T-helper 2 cell treated with Interferon-gamma antibody and Interleukin-4, amounts not matched to agents 5 μg/mL and 100 μg/mL, for 36 hours (primary cell): ENCODE data around the gene MANF.
"Not testable (repeated sequence)": the region's sequence is repeated elsewhere in the genome, so short reads cannot be mapped to it uniquely, and the experiment has no call there.

ENCODE experiments used
- DNase-seq: peaks from one replicate; pipeline ENCODE4 v3.0.0; 2021; ENCODE audit warnings: low spot score
- H3K27ac Mint-ChIP-seq: one replicate; pipeline ENCODE4 v1.8.0; 2021; ENCODE audit warnings: mild to moderate bottlenecking, mixed read lengths
- H3K27me3 Mint-ChIP-seq: one replicate; pipeline ENCODE4 v1.8.0; 2021; ENCODE audit warnings: low read depth, mixed read lengths
- H3K36me3 Mint-ChIP-seq: one replicate; pipeline ENCODE4 v1.8.0; 2021; ENCODE audit warnings: low read depth, mixed read lengths
- H3K4me1 Mint-ChIP-seq: one replicate; pipeline ENCODE4 v1.8.0; 2021; ENCODE audit warnings: low read depth, mixed read lengths
- H3K4me3 Mint-ChIP-seq: one replicate; pipeline ENCODE4 v1.8.0; 2022; ENCODE audit warnings: mild to moderate bottlenecking, moderate library complexity, mixed read lengths
- H3K9me3 Mint-ChIP-seq: one replicate; pipeline ENCODE4 v1.8.0; 2021; ENCODE audit warnings: mixed read lengths

MANF gene

DNA sequence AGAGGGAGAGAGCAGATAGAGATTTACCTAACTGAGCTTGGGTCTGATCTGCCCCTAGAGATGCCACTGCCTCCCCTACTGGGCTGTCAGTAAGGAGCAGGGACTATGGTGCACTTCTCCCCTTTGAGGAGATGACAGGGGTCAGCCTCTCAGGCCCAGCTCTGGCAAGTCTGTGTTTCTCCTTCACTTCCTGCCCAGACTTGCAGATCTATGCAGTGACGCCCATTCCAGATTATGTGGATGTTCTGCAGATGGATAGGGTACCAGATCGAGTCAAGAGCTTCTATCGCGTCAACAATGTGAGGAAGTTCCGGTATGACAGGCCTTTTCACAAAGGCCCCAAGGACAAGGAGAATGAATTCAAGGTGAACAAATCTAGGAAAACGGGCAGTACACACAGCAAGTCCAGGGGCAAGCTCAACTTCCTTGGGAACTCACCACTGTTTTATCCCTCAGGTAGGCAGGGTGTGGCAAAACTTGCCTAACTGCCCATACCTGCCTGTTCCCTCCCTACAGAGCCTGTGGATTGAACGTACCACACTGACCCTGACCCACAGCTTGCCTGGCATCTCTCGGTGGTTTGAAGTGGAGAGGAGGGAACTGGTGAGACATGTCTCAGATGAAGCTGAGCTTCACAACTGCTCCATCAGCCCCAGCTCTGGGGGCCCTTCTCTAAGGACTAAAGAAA, 29.1 kb upstream of the MANF start:
- no peak for DNase-seq
- Mint-ChIP-seq H3K27ac (no peak overlapping the region), H3K4me1 (no peaks in the 10 kb centered on the region), H3K27me3 (no peaks in the 10 kb centered on the region), H3K9me3 (no peaks in the 10 kb centered on the region), H3K4me3 (no peak overlapping the region), H3K36me3 (no peaks in the 10 kb centered on the region)

DNA sequence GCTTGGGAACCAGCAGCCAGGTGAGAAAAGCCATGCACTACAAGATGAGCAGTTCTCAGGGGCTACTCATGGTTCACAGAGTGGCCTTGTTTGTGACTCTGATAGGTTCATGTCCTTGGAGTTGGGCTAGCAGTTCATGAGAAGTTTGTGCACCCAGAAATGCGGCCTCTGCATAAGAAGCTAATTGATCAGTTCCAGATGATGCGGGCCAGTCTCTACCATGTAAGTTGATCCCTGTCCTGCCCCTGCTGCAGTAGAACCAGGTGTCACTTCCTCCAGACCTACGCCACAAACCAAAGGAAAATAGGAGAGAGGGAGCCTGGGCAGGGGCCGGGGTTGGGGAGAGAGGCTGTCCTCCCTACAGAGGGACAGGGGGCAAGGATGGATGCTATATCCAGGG, 27.2 kb upstream of the MANF start:
- Mint-ChIP-seq H3K4me1 (no peaks in the 10 kb centered on the region), H3K27ac (no peak overlapping the region), H3K9me3 (no peaks in the 10 kb centered on the region), H3K36me3 (no peaks in the 10 kb centered on the region), H3K27me3 (no peaks in the 10 kb centered on the region), H3K4me3 (no peak overlapping the region)
- no peak for DNase-seq

DNA sequence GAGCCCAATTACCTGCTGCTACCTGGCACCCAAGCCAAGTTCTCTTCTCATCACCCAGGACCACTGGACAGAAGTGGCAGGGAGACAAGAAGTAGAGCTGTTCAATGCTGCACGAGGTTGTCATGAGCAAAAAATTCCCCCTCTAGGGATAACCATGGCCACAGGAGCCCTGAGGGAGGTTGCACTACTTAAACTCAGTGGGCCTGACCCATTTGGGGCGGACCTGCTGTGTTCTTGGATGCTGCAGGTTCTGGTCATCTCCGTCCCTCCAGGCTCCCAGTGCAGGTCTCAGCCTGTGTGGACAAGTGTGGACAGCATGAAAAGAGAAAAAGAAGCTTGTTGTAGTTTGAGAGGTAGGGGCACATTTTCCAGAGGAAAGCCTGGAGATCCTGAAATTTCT, 26.1 kb upstream of the MANF start:
- Mint-ChIP-seq H3K9me3 (no peaks in the 10 kb centered on the region), H3K27ac (no peak overlapping the region), H3K4me3 (no peak overlapping the region), H3K27me3 (no peaks in the 10 kb centered on the region), H3K4me1 (no peaks in the 10 kb centered on the region), H3K36me3 (no peaks in the 10 kb centered on the region)
- DNase-seq = no peak

DNA sequence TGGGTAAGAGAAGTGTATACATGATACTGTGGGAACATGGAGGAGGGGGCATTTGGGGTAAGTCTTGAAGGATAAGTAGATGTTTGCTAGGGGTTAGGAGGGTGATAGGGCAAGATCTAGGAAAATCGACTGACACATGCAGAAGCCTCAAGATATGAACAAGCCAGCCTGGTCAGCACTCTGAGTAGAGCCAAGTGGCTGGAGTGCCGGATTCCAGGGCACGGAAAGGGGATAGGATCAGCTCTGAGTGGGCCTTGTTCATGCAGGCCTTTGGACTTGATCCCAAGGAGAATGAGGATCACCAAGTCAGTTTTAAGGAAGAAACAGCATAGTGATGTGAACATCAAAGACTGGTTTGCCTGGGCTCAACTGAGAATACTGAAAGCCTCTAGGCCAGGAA, 24.3 kb upstream of the MANF start:
- Mint-ChIP-seq H3K4me3 (no peak overlapping the region), H3K27ac (no peak overlapping the region), H3K4me1 (no peaks in the 10 kb centered on the region), H3K9me3 (no peaks in the 10 kb centered on the region), H3K36me3 (no peaks in the 10 kb centered on the region), H3K27me3 (peaks cover 2% of the 10 kb centered on the region)
- DNase-seq = no peak

DNA sequence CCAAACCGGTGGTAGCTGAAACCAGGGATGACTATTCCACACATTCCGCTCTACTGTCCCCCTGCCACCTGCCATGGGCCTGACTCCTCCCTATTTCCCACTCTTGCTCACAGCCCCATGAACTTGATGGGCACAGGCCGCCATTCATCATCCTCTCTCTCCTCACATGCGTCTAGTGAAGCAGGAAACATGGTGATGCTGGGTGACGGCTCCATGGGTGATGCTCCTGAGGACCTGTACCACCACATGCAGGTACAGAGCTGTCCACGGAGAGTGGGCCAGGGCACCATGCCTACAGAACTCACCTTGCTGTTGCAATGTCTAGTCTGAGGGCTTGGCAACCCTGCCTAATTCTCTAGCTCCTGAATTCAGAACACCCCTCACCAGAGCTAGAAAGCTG, 23.3 kb upstream of the MANF start:
- no peaks in the 10 kb centered on the region for H3K36me3 Mint-ChIP-seq
- no peaks in the 10 kb centered on the region for H3K4me1 Mint-ChIP-seq
- DNase-seq = no peak
- H3K27me3 Mint-ChIP-seq = peaks cover 4% of the 10 kb centered on the region
- no peaks in the 10 kb centered on the region for H3K9me3 Mint-ChIP-seq
- no peak overlapping the region for H3K27ac Mint-ChIP-seq
- no peak overlapping the region for H3K4me3 Mint-ChIP-seq

DNA sequence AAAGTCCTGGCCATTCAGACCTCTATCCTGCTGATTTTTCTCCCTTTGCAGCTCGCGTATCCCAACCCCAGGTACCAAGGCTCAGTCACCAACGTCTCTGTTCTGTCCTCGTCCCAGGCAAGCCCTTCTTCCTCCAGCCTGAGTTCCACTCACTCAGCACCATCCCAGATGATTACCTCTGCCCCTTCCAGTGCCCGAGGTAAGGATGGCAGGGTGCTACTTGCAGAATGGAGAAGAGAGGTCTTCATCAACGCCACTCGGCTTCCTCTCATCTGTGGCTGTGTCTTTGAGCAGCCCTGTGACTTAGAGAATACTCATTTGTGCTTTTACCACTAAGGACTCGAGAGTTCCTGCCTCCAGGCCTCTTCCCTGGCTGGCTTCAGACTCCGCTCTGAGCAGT, 22.6 kb upstream of the MANF start:
- Mint-ChIP-seq H3K36me3 (no peaks in the 10 kb centered on the region), H3K4me1 (no peaks in the 10 kb centered on the region), H3K27ac (no peak overlapping the region), H3K4me3 (no peak overlapping the region), H3K27me3 (peaks cover 7% of the 10 kb centered on the region), H3K9me3 (no peaks in the 10 kb centered on the region)
- no peak for DNase-seq

DNA sequence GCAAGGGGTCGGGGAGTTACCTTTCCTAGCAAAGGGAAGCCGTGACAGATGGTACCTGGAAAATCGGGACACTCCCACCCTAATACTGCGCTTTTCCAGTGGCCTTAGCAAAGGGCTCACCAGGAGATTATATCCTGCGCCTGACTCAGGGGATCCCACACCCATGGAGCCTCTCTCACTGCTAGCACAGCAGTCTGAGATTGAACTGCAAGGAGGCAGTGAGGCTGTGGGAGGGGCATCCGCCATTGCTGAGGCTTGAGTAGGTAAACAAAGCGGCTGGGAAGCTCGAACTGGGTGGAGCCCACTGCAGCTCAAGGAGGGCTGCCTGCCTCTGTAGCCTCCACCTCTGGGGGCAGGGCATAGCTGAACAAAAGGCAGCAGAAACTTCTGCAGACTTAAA, 16.8 kb upstream of the MANF start:
- not testable (repeated sequence) for H3K4me3 Mint-ChIP-seq, H3K27me3 Mint-ChIP-seq, H3K27ac Mint-ChIP-seq, H3K36me3 Mint-ChIP-seq, DNase-seq, H3K4me1 Mint-ChIP-seq, H3K9me3 Mint-ChIP-seq

DNA sequence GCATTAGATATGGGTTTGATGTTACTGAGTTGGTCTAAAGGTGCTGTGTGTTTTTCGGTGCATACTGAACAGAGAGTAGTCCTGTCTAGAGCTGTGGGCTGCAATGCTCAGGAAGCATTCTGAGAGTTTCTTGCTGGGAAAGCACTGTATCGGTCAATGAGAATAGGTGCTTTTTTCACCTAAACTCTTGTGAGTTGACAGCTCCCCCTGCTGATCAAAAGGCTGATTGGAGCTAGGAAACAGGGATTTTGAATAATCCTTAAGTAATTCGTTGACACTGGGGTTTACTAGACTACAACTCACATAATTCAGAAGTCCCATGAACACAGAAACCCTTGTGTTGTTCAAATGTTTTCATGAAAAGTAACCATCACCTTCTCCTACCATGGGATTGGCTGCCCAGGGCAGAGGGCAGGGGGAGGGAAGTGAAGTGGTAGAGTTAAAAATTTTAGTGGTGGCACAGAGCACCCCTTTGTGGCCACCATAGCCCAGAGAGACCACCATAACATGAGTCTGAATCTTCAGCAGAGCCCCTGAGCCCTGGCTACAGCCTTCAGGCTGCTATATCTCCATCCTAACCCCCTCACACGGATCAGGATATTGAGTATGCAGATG, 13.0 kb upstream of the MANF start:
- no peak overlapping the region for H3K4me3 Mint-ChIP-seq
- no peaks in the 10 kb centered on the region for H3K36me3 Mint-ChIP-seq
- H3K27ac Mint-ChIP-seq = no peak overlapping the region
- H3K27me3 Mint-ChIP-seq = no peaks in the 10 kb centered on the region
- no peak for DNase-seq
- H3K4me1 Mint-ChIP-seq = no peaks in the 10 kb centered on the region
- H3K9me3 Mint-ChIP-seq = no peaks in the 10 kb centered on the region

DNA sequence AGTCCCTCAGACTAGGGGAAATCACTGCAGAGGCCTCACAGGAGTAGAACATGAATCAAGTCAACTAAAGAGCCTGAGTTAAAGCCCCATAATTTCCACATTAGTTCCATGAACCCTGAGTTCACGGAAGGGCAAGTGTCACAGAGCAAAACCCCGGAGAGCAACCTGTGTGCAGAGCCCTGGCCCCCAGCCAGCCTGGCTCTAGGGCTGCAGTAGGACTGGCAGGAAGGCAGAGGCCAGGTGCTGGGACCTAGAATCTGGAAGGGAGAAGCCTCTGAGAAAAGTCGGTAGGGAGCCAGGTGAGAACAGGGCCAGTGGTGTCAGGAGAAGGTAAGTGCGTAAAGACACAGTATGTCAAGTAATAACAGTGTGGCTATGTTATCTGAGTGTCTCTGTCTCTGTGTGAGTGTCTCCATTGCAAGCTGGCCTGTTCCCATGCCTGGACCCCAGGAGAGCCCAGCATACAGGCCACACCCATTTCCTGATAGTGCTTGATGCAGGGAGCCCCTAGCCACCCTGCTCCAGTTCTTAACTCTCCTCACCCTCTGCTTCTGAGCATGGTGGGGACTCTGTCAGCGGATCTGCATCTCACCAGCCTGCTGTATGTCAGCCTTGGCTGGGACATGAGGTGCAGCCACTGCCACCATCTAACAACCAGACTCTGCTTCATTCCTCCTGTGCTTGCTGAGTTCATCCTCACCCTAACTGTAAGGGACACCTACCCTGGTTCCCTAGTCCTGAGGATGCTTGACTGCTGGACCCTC, 11.3 kb upstream of the MANF start:
- no peak overlapping the region for H3K4me3 Mint-ChIP-seq
- H3K4me1 Mint-ChIP-seq = no peaks in the 10 kb centered on the region
- H3K9me3 Mint-ChIP-seq = no peaks in the 10 kb centered on the region
- no peaks in the 10 kb centered on the region for H3K27me3 Mint-ChIP-seq
- H3K27ac Mint-ChIP-seq = no peak overlapping the region
- no peak for DNase-seq
- no peaks in the 10 kb centered on the region for H3K36me3 Mint-ChIP-seq

DNA sequence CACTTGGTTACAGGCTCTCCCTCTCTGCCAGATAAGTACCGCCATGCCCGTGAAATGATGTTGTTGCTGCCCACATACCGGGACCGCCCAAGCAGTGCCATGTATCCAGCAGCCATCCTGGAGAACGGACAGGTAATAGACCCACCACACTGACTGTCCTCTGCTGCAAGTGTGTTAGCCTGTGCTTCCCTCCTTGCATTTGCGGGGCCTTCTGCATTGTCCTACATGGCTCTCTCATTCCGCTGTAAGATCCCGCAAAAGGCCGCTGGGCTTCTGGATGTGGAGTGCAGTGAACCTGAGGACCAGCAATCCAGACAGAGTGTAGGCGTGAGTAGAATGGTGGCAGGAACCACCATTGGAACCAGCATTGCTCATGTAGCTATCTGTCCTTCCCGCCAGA, 10.6 kb upstream of the MANF start:
- Mint-ChIP-seq H3K9me3 (no peaks in the 10 kb centered on the region), H3K4me3 (no peak overlapping the region), H3K4me1 (peaks cover 5% of the 10 kb centered on the region), H3K36me3 (no peaks in the 10 kb centered on the region), H3K27ac (no peak overlapping the region), H3K27me3 (no peaks in the 10 kb centered on the region)
- DNase-seq = no peak

DNA sequence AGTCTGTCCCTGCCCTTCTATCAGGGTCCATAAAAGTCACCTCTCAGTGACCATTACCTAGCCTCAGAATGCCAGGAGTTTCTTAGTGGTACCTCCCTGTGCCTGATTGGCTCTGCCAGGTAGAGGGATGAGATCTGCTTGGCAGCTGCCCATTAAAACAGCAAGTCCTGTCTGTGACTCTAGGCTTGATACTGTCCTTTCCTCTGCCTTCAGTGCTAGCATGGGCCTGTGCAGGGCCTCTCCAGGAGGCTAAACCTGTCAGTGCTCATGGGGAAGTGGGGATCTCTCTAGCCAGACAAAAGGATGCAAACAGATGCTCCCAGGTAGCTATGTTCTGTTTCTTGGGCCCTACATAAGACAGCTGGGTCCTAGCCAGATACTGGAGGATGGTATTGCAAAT, 10.0 kb upstream of the MANF start:
- Mint-ChIP-seq H3K4me1 (peaks cover 6% of the 10 kb centered on the region), H3K27me3 (no peaks in the 10 kb centered on the region), H3K9me3 (no peaks in the 10 kb centered on the region), H3K27ac (no peak overlapping the region), H3K36me3 (no peaks in the 10 kb centered on the region), H3K4me3 (no peak overlapping the region)
- no peak for DNase-seq

DNA sequence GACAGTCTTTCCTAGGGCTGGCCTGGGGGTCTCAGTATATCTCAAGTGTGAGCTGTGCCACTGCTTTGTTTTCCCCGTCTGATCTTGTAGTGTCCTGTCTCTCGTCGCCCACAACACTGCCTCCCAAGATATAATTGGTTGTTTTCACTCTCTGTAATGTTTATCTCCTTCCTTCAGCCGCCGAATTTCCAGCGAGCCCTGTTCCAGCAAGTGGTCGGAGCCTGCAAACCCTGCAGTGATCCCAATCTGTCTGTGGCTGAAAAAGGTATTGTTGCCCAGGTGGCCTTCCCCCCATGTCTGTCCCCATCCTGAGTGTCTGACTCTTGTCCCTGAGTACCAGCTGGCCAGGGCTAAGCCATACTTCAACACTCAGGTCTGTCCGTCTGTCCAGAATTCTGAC, 9.5 kb upstream of the MANF start:
- no peak overlapping the region for H3K27ac Mint-ChIP-seq
- H3K36me3 Mint-ChIP-seq = no peaks in the 10 kb centered on the region
- H3K4me1 Mint-ChIP-seq = peaks cover 6% of the 10 kb centered on the region
- H3K27me3 Mint-ChIP-seq = no peaks in the 10 kb centered on the region
- H3K4me3 Mint-ChIP-seq = no peak overlapping the region
- no peaks in the 10 kb centered on the region for H3K9me3 Mint-ChIP-seq
- DNase-seq = no peak

DNA sequence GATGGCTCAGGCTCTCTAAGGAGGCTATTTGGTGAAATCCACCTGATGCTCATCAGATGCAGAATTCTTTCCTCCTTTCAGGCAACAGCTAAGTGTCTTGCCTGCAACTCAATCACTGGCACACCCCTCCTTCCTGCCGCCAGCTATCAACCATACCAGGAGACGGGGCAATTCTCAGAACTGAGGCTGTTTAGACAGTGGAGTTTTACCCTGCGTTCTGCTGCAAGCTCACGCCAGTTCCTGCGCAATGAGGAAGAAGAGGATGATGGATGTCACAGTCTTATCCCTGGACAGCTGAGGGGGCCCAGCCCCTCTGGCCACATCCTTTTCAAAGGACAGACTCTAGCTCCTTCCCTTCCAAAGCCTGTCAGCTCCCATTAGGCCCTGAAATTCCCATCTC, 7.0 kb upstream of the MANF start:
- Mint-ChIP-seq H3K27me3 (no peaks in the 10 kb centered on the region), H3K9me3 (no peaks in the 10 kb centered on the region), H3K4me1 (peaks cover 7% of the 10 kb centered on the region), H3K36me3 (no peaks in the 10 kb centered on the region), H3K4me3 (no peak overlapping the region), H3K27ac (no peak overlapping the region)
- no peak for DNase-seq

DNA sequence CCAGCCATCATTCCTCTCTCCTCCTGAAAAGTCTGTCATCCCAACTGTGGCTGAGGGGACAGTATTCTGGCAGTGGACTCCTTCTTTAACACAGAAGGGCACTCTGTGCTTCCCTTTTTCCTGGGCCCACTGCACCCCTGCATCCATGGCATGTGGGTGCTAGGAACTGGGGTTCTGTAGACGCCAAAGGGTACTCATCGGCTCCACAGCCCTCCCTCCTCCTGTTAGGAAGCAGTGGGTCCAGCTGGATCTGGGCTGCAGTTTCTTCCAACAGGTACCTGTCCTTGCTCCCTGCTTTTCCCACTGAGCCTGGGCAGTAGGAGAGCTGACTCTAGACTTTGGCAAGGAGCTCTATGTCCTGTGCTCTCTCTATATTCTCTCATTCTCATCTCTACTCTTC, 6.4 kb upstream of the MANF start:
- Mint-ChIP-seq H3K4me3 (no peak overlapping the region), H3K4me1 (peaks cover 12% of the 10 kb centered on the region), H3K27me3 (no peaks in the 10 kb centered on the region), H3K27ac (no peak overlapping the region), H3K36me3 (peaks cover 2% of the 10 kb centered on the region), H3K9me3 (no peaks in the 10 kb centered on the region)
- no peak for DNase-seq
